T-helper 2 cell (primary cell): Measurements from ENCODE around the gene EXOSC6.
"Not testable (repeated sequence)": the region's sequence is repeated elsewhere in the genome, so short reads cannot be mapped to it uniquely, and the experiment has no call there.

Experiments
- DNase-seq, 5 experiments: peaks; one replicate each; pipeline versions ENCODE4 v3.0.0 to v3.0.0-alpha.2; 2012 to 2022

The EXOSC6 gene

GRCh38 chr16:70254180-70254964 is 2.6 kb upstream of the EXOSC6 start:
- DNase-seq = no peak

- peak in 3 of 5 experiments; percentile 19 to 31 (median 19) for DNase-seq
Measured at GRCh38 chr16:70253291-70254106, 1.8 kb upstream of the EXOSC6 start.

GRCh38 chr16:70252355-70252988 is 732 bp upstream of the EXOSC6 start:
- DNase-seq = peak in 1 of 5 experiments; percentile 34

GRCh38 chr16:70250748-70251628 is 752 bp downstream of the EXOSC6 start:
- peak in 2 of 5 experiments; percentile 32 to 74 for DNase-seq

- not testable (repeated sequence) for DNase-seq
Measured at GRCh38 chr16:70249697-70250096, 2.0 kb downstream of the EXOSC6 start.

GRCh38 chr16:70238773-70239172 is 13.0 kb downstream of the EXOSC6 start:
- DNase-seq = not testable (repeated sequence)

- not testable (repeated sequence) for DNase-seq
Measured at GRCh38 chr16:70231831-70232230, 19.9 kb downstream of the EXOSC6 start.

- not testable (repeated sequence) for DNase-seq
Measured at GRCh38 chr16:70226024-70226423, 25.7 kb downstream of the EXOSC6 start.

- not testable (repeated sequence) for DNase-seq
Measured at GRCh38 chr16:70225430-70225829, 26.3 kb downstream of the EXOSC6 start.

- DNase-seq = not testable (repeated sequence)
Measured at GRCh38 chr16:70224645-70225044, 27.1 kb downstream of the EXOSC6 start.

GRCh38 chr16:70223971-70224513 is 27.7 kb downstream of the EXOSC6 start:
- DNase-seq = not testable (repeated sequence)

- not testable (repeated sequence) for DNase-seq
Measured at GRCh38 chr16:70223216-70223615, 28.5 kb downstream of the EXOSC6 start.

GRCh38 chr16:70222574-70222973 is 29.2 kb downstream of the EXOSC6 start:
- DNase-seq = peak in 1 of 5 experiments; percentile 2

- DNase-seq = not testable (repeated sequence)
Measured at GRCh38 chr16:70218586-70218985, 33.2 kb downstream of the EXOSC6 start.

- not testable (repeated sequence) for DNase-seq
Measured at GRCh38 chr16:70206382-70206781, 45.4 kb downstream of the EXOSC6 start.

- not testable (repeated sequence) for DNase-seq
Measured at GRCh38 chr16:70204668-70205405, 46.9 kb downstream of the EXOSC6 start.

GRCh38 chr16:70204010-70204409 is 47.7 kb downstream of the EXOSC6 start:
- DNase-seq = not testable (repeated sequence)

- not testable (repeated sequence) for DNase-seq
Measured at GRCh38 chr16:70203508-70203907, 48.2 kb downstream of the EXOSC6 start.

- not testable (repeated sequence) for DNase-seq
Measured at GRCh38 chr16:70200063-70200462, 51.7 kb downstream of the EXOSC6 start.

- not testable (repeated sequence) for DNase-seq
Measured at GRCh38 chr16:70199170-70199569, 52.6 kb downstream of the EXOSC6 start.

- not testable (repeated sequence) for DNase-seq
Measured at GRCh38 chr16:70198666-70199065, 53.1 kb downstream of the EXOSC6 start.
